HL-60 (cell line): ENCODE measurements around the gene COA7.

Experiments
- DNase-seq, 2 experiments: peaks; one replicate each; pipeline ENCODE4 v3.0.0-alpha.2; 2010 to 2020; ENCODE audit warnings: low read depth in 1 of 2, low spot score in 1 of 2
- H3K27ac ChIP-seq: fragments of 250-450 bp; sonication (Bioruptor Pico); replicated peaks from 2 replicates; pipeline ENCODE4 v1.5.1; 2020; ENCODE audit warnings: mild to moderate bottlenecking, moderate library complexity
- H3K27me3 ChIP-seq: fragments of 250-450 bp; sonication (Bioruptor Pico); 2 replicates; pipeline ENCODE4 v1.5.1; 2021; ENCODE audit warnings: mild to moderate bottlenecking, moderate library complexity; ENCODE audit not compliant: insufficient read depth, poor library complexity, severe bottlenecking
- H3K4me3 ChIP-seq: replicated peaks from 2 replicates; pipeline ENCODE4 v1.5.1; 2011; ENCODE audit warnings: mild to moderate bottlenecking, control low read depth, low read length; ENCODE audit not compliant: insufficient read depth
- CTCF ChIP-seq: IDR thresholded peaks from one replicate; pipeline ENCODE4 v1.5.1; 2011; ENCODE audit warnings: low read length, control low read depth, inconsistent platforms; ENCODE audit not compliant: insufficient read depth
- GABPA ChIP-seq: IDR thresholded peaks from 2 replicates; pipeline ENCODE4 v1.6.1; 2012; ENCODE audit warnings: low read depth
- POLR2AphosphoS5 ChIP-seq: IDR thresholded peaks from 2 replicates; pipeline ENCODE4 v1.6.1; 2012; ENCODE audit warnings: low read depth
- REST ChIP-seq: IDR thresholded peaks from 2 replicates; pipeline ENCODE4 v1.6.1; 2012; ENCODE audit warnings: low read depth; ENCODE audit not compliant: insufficient replicate concordance
- SPI1 ChIP-seq: IDR thresholded peaks from 2 replicates; pipeline ENCODE4 v1.6.1; 2012; ENCODE audit warnings: low read depth, mild to moderate bottlenecking, borderline replicate concordance
- long read RNA-seq: library from polyadenylated mRNA; unstranded; transcript quantifications from one replicate; pipeline ENCODE4 v2.0.0, GENCODE V29; 2020

Gene COA7
- long read RNA-seq, full-length matches to known transcripts: 182 of 191 reads
- long read RNA-seq, partial matches to known transcripts: 1 of 191 reads
- long read RNA-seq, other reads (novel, unspliced or antisense): 8 of 191 reads

GRCh38 chr1:52697795-52698674, at the start of gene COA7:
Gene COA7, minus strand, starts transcription at chr1:52698347. Its CDS starts 21 bp downstream, at chr1:52698326.
- Histone ChIP-seq H3K27ac (peak within 1 kb of the TSS; percentile 83), H3K27me3 (no peaks in the 10 kb centered on the region), H3K4me3 (peak within 1 kb of the TSS; percentile 89)
- peak; percentile 81 to 82 for DNase-seq
- TF ChIP-seq POLR2AphosphoS5: peak; percentile 85
- no peak for TF ChIP-seq CTCF
- no peak for TF ChIP-seq SPI1
- no peak for TF ChIP-seq GABPA
- TF ChIP-seq REST: peak; percentile 56

- TF ChIP-seq GABPA: no peak
- TF ChIP-seq CTCF: no peak
- TF ChIP-seq SPI1: no peak
- TF ChIP-seq REST: no peak
- no peak for TF ChIP-seq POLR2AphosphoS5
- Histone ChIP-seq H3K4me3 (no peak overlapping the region), H3K27me3 (no peaks in the 10 kb centered on the region), H3K27ac (no peak overlapping the region)
- no peak for DNase-seq
Measured at GRCh38 chr1:52747450-52747849, 49.3 kb upstream of the COA7 start.

GRCh38 chr1:52746189-52746588, 48.0 kb upstream of the COA7 start:
- no peaks in the 10 kb centered on the region for H3K27me3 ChIP-seq
- H3K4me3 ChIP-seq: no peak overlapping the region
- no peak for TF ChIP-seq GABPA
- TF ChIP-seq POLR2AphosphoS5: no peak
- TF ChIP-seq SPI1: no peak
- no peak for TF ChIP-seq CTCF
- no peak for DNase-seq
- no peak overlapping the region for H3K27ac ChIP-seq
